Measurements from ENCODE around the gene PFKFB2.

The PFKFB2 gene

DNA sequence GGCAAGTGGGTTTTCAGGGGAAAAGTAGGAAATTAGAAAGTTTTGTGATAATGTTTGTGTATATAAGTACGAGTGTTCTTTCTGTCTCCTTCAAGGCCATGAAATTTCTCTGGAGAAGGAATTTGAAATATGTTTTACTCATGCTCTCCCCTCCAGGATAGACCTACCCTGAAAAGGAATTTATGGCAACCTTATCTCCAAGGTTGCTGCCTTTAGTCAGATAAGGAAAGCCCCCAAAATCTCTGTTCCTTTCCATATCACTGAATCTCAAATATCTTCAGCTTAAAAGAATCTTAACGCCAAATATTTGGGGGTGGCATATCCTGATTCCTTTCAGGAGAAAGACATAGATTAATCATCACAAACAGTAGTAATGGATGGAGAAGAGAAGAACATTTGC is 35.1 kb downstream of the PFKFB2 start:
- Histone ChIP-seq H3K36me3 (ENCODE audit: low read depth) (no peaks in the 10 kb centered on the region), H3K4me1 (ENCODE audit: insufficient read depth, poor library complexity, severe bottlenecking) (peaks cover 3% of the 10 kb centered on the region), H3K27me3 (ENCODE audit: insufficient read depth, poor library complexity, severe bottlenecking) (no peaks in the 10 kb centered on the region), H3K9me3 (ENCODE audit: severe bottlenecking) (no peaks in the 10 kb centered on the region), H3K27ac (ENCODE audit: poor library complexity, severe bottlenecking) (no peak overlapping the region), H3K4me3 (ENCODE audit: severe bottlenecking) (no peak overlapping the region)
- TF ChIP-seq, protein P1, sequence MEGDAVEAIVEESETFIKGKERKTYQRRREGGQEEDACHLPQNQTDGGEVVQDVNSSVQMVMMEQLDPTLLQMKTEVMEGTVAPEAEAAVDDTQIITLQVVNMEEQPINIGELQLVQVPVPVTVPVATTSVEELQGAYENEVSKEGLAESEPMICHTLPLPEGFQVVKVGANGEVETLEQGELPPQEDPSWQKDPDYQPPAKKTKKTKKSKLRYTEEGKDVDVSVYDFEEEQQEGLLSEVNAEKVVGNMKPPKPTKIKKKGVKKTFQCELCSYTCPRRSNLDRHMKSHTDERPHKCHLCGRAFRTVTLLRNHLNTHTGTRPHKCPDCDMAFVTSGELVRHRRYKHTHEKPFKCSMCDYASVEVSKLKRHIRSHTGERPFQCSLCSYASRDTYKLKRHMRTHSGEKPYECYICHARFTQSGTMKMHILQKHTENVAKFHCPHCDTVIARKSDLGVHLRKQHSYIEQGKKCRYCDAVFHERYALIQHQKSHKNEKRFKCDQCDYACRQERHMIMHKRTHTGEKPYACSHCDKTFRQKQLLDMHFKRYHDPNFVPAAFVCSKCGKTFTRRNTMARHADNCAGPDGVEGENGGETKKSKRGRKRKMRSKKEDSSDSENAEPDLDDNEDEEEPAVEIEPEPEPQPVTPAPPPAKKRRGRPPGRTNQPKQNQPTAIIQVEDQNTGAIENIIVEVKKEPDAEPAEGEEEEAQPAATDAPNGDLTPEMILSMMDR (IDR thresholded peaks at IDR 0.05; ENCODE audit: poor library complexity, severe bottlenecking) = no peak
- ATAC-seq (ENCODE audit: low read depth) = no peak
- DNase-seq (ENCODE audit: low spot score) = no peak

GRCh38 chr1:207088701-207089626 is 35.9 kb downstream of the PFKFB2 start, which contains the start of gene C4BPB:
Gene C4BPB, plus strand, starts transcription at chr1:207088860. Its CDS starts 672 bp downstream, at chr1:207089532.
- DNase-seq (ENCODE audit: low spot score) = no peak
- Histone ChIP-seq H3K4me1 (ENCODE audit: insufficient read depth, poor library complexity, severe bottlenecking) (peaks cover 3% of the 10 kb centered on the region), H3K27me3 (ENCODE audit: insufficient read depth, poor library complexity, severe bottlenecking) (no peaks in the 10 kb centered on the region), H3K4me3 (ENCODE audit: severe bottlenecking) (no peak within 1 kb of the TSS), H3K36me3 (ENCODE audit: low read depth) (no peaks in the 10 kb centered on the region), H3K9me3 (ENCODE audit: severe bottlenecking) (no peaks in the 10 kb centered on the region), H3K27ac (ENCODE audit: poor library complexity, severe bottlenecking) (no peak within 1 kb of the TSS)
- TF ChIP-seq, protein P1 (IDR thresholded peaks at IDR 0.05; ENCODE audit: poor library complexity, severe bottlenecking) = no peak
- no peak for ATAC-seq (ENCODE audit: low read depth)

DNA sequence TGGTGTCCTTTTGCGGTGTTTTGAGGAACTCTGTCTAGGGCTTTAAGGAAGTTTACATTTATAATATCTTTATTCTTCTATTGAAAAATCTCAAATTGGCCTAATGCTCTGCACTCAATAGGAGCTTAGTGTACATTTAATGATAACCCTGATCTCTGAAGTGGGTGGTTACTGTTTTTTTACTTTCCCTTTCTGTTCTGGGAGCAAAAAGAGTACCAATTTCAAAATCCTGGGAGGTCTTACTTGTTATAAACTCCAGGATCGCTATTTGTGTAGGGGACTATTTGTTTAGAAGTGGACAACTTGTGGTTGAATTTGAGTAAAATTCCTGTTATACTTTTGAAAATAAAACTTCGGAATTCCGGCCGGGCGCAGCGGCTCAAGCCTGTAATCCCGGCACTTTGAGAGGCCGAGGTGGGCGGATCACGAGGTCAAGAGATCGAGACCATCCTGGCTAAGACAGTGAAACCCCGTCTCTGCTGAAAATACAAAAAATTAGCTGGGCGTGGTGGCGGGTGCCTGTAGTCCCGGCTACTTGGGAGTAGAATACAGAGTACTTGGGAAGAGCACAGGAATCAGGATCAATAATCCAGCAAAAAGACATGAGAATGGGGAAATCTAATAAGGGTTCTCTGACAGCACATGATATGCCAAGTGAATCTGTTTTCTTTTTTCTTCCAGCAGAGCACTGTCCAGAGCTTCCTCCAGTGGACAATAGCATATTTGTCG is 36.7 kb downstream of the PFKFB2 start:
- no peak for DNase-seq (ENCODE audit: low spot score)
- H3K9me3 ChIP-seq (ENCODE audit: severe bottlenecking) = no peaks in the 10 kb centered on the region
- TF ChIP-seq, protein P1 (IDR thresholded peaks at IDR 0.05; ENCODE audit: poor library complexity, severe bottlenecking) = no peak
- H3K4me3 ChIP-seq (ENCODE audit: severe bottlenecking) = no peak overlapping the region
- no peak overlapping the region for H3K27ac ChIP-seq (ENCODE audit: poor library complexity, severe bottlenecking)
- no peaks in the 10 kb centered on the region for H3K27me3 ChIP-seq (ENCODE audit: insufficient read depth, poor library complexity, severe bottlenecking)
- no peak for ATAC-seq (ENCODE audit: low read depth)
- no peaks in the 10 kb centered on the region for H3K36me3 ChIP-seq (ENCODE audit: low read depth)
- H3K4me1 ChIP-seq (ENCODE audit: insufficient read depth, poor library complexity, severe bottlenecking) = peaks cover 3% of the 10 kb centered on the region

- TF ChIP-seq, protein P1 (IDR thresholded peaks at IDR 0.05; ENCODE audit: poor library complexity, severe bottlenecking) = no peak
- Histone ChIP-seq H3K36me3 (ENCODE audit: low read depth) (no peaks in the 10 kb centered on the region), H3K9me3 (ENCODE audit: severe bottlenecking) (no peaks in the 10 kb centered on the region), H3K27me3 (ENCODE audit: insufficient read depth, poor library complexity, severe bottlenecking) (no peaks in the 10 kb centered on the region), H3K27ac (ENCODE audit: poor library complexity, severe bottlenecking) (no peak overlapping the region), H3K4me1 (ENCODE audit: insufficient read depth, poor library complexity, severe bottlenecking) (peaks cover 3% of the 10 kb centered on the region), H3K4me3 (ENCODE audit: severe bottlenecking) (no peak overlapping the region)
- DNase-seq (ENCODE audit: low spot score) (no peak), ATAC-seq (ENCODE audit: low read depth) (no peak)
These were observed 38.3 kb downstream of the PFKFB2 start for GRCh38 chr1:207091200-207091908.
